ENCODE results near the gene KCNJ1. TPM values are rescaled to one million over a fixed set of nuclear protein-coding genes. Genes with fewer than 3 reads are reported as not detected.

The KCNJ1 gene
- total and polyA plus RNA-seq, 2 donors (not counting 3 experiments of a cell fraction or from before 2014, with no cell fraction given) = not detected

DNA sequence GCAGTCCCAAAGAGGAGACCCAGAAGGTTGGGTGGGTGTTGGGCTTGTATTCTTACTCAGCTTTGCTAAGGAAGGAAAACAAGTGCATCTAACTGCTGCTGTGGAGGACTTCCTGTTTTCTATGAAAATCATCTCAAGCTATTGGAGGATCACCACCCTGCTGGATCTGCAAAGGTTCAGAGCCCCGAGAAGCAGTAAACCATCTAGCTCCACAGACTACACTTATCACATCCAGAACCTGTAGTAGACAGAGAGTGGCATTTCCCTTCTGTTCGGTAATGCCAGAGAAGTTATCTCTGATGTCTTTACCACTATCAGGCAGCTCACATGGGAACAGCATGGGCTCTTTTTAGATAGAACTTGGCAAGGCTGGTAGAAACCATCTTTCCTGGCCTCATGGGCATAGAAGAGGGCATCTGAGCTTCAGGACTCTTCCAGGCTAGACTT is 21.7 kb downstream of the KCNJ1 start:
- H3K36me3 ChIP-seq (ENCODE audit: control insufficient read depth in 2 of 2, extremely low read depth in 1 of 2, insufficient read depth in 2 of 2, low read length in 2 of 2) = no peaks in the 10 kb centered on the region
- H4K20me1 ChIP-seq (replicated peaks; ENCODE audit: control insufficient read depth, extremely low read depth, insufficient read depth, low read length) = no peaks in the 10 kb centered on the region
- H3K9me3 ChIP-seq (replicated peaks; ENCODE audit: control insufficient read depth, insufficient read depth, low read length) = no peaks in the 10 kb centered on the region
- H3K4me1 ChIP-seq (ENCODE audit: control insufficient read depth, extremely low read depth, insufficient read depth, low read length) = peaks cover 18% of the 10 kb centered on the region
- H3K79me2 ChIP-seq (ENCODE audit: control insufficient read depth, insufficient read depth, low read length) = no peaks in the 10 kb centered on the region
- no peak overlapping the region for H3K27ac ChIP-seq (ENCODE audit: insufficient read depth, low read depth, low read length)
- H3K4me3 ChIP-seq (replicated peaks in 1 of 3; ENCODE audit: insufficient read depth in 1 of 3, low read depth in 1 of 3, low read length in 3 of 3) = no peak overlapping the region
- dilution Hi-C loops (cut with MboI; ENCODE audit: extremely low pct_ligation_motif_present, low sequenced_read_pairs) = no loop called here
- CTCF ChIA-PET = interaction anchor here (0.6 to 1.6 kb wide), 4 partner anchors 11 to 688 kb away, joined by 3 to 7 read pairs (median 4); no protein-coding TSS in a partner anchor
- no peak overlapping the region for H2AFZ ChIP-seq (ENCODE audit: low read depth, low read length)
- FAIRE-seq (no peak), DNase-seq (ENCODE audit: low read depth, low spot score) (no peak)
- BruUV-seq (replicated peaks) = no TSS peak
- no peak overlapping the region for H3K4me2 ChIP-seq (ENCODE audit: insufficient read depth, low read length)
- no peak for TF ChIP-seq GATA2 (IDR thresholded peaks at IDR 0.05; ENCODE audit: insufficient read depth, insufficient read length, low read depth, low read length)
- TF ChIP-seq, protein P1, sequence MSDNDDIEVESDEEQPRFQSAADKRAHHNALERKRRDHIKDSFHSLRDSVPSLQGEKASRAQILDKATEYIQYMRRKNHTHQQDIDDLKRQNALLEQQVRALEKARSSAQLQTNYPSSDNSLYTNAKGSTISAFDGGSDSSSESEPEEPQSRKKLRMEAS (IDR thresholded peaks at IDR 0.05; ENCODE audit: insufficient read depth, insufficient read length) = no peak
- TF ChIP-seq FOS (IDR thresholded peaks at IDR 0.05; ENCODE audit: borderline replicate concordance, insufficient read depth, low read length) = no peak
- TF ChIP-seq POLR2A (IDR thresholded peaks at IDR 0.05; ENCODE audit: low read depth, low read length) = no peak
- no peak for TF ChIP-seq JUN (IDR thresholded peaks at IDR 0.05; ENCODE audit: borderline replicate concordance, insufficient read depth, insufficient read length, low read depth)
- no peak for TF ChIP-seq POLR2AphosphoS5 (IDR thresholded peaks at IDR 0.05; ENCODE audit: insufficient read depth, low read depth, low read length)
- no peak for TF ChIP-seq MYC (IDR thresholded peaks at IDR 0.05; ENCODE audit: low read depth, low read length)
- no peak for TF ChIP-seq EZH2 (IDR thresholded peaks at IDR 0.05; ENCODE audit: borderline replicate concordance, low read depth, low read length, severe bottlenecking)
- H3K27me3 ChIP-seq (ENCODE audit: control insufficient read depth in 2 of 2, insufficient read depth in 2 of 2, low read length in 2 of 2) = no peaks in the 10 kb centered on the region
- intact Hi-C loops (cut with micrococcal nuclease) = loop anchor here (5.0 kb wide), 2 partner anchors 553 to 813 kb away; no protein-coding TSS in a partner anchor
- no peaks in the 10 kb centered on the region for H3K9me1 ChIP-seq (replicated peaks; ENCODE audit: control insufficient read depth, extremely low read depth, insufficient read depth, low read length)
- POLR2A ChIA-PET = no interaction called here
- no peak overlapping the region for H3K9ac ChIP-seq (replicated peaks; ENCODE audit: extremely low read depth, insufficient read depth, low read length)
